Activated CD8-positive, alpha-beta memory T cell treated with anti-CD3 and anti-CD28 coated beads, Interleukin-2, amount 50 U/mL, for 24 hours (primary cell): ENCODE results near the gene RER1.
A peak's percentile ranks its signal among the peaks of the same experiment; 100 is the strongest.

Experiments used
- DNase-seq: peaks from one replicate; pipeline ENCODE4 v3.0.0-alpha.2; 2020; ENCODE audit errors: extremely low read depth

The RER1 gene

DNA sequence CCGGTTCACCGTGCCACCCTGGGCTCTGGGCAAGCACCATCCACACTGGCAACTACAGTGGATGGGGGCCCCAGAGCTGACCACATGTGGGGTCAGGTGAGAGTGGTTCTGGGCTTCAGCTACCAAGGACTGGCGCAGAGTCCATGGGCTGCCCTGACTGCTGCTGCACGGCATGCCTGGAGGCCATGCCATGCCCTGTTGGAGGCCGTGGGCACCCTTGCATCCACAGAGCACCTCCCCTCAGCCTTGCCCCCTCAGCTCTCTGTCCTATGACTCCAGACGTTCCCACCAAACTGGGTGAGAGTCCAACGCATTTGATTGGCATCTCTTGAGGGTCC lies 15.7 kb upstream of the RER1 start:
- no peak for DNase-seq

DNA sequence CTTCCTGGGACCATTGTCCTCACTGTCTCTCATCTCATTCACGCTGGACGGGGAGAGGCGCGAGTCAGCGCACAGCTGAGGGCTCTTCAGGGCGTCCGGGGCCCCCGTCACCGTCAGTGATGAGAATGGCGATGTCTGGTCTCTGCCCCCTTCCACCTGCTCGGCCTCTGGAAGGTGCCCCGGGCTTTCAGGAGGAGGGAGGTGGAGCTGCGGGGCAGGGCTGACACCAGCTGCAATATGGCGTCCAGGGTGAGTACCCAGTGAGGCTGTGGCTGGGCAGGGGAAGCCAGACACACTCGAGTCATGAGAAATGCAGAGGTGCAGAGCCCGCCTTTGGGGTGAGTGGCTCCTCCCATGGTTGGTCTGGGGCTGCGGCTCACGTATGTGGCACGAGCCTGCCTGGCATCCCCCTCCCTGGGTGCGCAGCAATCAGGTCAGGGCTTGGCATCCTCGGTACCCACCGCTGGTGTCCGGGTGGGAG lies 15.3 kb upstream of the RER1 start:
- no peak for DNase-seq

DNA sequence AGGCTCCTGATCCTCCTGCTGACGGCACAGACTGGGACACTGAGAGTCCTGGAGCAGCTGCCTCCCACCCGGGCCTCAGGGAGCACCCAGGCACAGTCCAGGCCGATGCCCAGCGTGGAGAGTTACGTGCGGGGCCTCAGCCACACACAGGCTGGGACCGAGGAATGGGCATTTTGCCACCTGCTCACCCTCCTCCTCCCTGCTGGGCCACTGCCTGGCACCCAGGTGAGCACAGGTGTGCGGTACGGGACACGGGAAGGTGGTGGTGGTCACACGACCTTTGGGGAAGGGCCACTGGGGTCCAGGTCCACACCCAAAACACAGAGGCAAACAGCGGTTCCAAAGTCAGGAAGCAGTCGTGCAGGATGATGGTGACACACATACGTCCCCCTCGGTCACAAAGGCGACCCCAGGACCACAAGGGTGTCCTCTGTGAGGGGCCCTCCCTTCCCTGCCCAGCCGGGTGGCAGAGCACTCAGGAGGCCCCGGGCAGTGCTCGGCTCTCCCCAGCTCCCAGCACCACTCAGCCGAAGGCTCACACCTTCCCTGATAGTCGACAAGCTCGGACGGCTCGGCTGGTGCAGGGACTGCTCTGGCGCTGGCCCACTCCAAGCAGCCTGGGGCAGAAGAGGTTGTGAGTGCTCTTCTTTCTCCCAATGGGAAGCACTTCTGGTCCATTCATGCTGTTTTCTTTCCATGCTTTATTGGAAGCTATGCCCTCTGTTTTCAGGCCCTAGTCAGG lies 14.5 kb upstream of the RER1 start:
- DNase-seq: no peak

DNA sequence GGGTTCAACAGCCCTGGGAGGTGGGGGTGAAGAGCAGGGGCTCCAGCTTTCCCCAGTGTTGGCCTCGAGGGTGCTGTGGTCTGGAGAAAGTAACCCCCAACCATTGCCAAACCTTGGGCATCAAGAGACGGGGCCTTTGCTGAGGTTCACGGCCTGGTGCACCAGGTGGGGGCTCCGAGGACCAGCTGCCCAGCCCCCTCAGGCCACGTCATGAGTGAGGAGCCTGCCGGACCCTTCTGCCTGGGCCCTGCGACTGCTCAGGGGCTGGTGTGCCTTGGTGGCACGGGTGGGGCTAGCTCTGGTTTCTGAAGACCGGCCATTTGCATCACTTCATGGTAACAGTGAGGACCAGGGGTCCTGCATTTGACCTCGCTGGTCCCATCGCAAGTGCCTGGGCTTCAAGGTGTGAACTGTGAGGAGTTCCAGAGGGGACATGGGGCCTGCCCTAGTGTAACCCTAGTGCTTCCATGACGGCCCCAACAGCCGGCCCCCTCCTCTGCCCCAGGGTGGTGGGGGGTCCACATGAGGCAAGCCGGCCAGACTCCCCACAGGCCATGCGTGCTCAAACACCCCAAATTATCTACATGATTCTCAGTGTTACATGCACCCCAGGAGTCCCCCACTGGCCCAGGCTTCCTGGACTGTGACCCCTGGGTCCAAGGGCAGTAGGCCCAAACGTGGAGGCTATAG lies 13.7 kb upstream of the RER1 start:
- DNase-seq: no peak

DNA sequence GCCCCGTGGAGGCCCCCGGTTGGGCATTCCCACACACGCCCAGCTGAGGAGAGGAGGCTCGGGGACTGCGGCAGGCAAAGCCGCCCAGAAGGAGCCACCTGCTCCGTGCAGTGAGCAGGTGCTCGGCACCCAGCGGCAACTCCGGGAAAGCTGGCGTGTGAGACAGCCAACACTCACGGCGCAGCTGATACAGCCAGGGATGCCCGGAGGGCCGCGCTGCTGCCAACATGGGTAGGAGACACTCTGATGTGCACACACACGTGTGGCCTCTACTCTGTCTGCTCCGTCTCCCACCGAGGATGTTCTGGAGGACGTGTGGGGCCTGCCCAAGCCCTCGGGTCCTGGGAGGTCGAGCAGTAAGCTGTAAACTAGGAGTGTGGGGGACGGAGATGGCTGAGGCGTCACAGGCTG lies 13.2 kb upstream of the RER1 start:
- DNase-seq: no peak

DNA sequence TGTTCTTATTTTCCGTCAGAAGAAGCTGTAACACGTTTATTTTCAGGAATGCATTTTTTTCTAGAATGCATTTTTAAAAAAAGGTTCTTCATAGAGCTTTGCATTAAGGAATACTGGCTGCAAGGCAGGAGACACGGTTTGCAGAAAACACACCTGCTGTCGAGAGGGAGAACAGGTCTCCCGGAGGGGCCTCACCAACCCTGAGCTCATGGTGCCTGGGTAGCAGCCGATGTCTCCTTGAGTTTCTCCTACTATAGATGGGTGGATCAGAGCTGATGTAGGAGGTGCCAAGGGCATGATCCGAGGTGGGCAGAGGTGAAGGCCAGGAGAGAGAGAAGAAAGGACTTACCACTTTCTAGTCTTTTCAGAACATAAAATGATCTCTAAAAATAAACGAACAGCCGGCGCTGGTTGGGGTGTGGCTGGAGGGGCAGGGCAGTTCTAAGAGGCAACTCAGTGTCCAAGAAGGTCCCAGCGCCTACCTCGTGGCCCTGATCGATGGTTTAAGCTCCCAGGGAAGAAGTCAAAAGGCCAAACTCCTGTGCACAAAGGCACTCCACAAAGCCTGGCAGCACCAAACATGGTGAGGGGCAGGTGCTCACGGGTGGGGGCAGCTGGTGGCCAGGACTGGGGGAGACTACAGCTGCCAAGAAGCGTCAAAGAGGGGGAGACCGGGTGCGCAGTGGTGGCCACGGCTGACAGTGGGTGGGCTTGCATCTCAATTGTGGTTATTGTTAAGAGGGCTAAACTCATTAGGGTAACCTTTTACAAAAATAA lies 12.5 kb upstream of the RER1 start:
- no peak for DNase-seq

DNA sequence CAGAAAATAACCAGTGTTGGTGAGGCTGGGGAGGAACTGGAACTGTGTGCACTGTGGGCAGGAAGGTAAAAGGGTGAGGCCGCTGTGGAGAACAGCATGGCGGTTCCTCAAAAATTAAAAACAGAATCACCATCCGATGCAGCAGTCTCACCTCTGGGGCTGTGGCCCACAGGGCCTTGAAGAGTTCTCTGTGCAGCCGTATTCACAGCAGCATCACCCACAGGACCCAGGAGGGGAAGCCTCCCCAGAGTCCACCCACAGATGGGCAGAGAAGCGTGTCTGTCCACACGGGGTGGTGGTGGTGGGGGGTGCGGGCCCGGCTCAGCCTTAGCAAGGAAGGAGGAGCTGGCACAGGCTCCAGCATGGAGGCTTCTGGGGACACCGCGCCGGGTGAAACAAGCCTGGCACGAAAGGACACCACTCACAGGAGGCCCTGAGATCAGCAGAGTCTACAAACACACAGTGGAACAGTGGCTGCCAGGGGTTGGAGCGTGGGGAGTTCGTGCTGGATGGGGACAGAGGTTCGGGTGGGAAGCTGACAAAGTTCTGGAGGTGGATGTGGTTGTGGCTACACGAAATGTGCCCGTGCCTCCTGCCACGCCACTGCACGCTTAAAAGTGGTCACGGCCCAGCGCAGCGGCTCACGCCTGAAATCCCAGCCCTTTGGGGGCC lies 11.8 kb upstream of the RER1 start:
- no peak for DNase-seq

DNA sequence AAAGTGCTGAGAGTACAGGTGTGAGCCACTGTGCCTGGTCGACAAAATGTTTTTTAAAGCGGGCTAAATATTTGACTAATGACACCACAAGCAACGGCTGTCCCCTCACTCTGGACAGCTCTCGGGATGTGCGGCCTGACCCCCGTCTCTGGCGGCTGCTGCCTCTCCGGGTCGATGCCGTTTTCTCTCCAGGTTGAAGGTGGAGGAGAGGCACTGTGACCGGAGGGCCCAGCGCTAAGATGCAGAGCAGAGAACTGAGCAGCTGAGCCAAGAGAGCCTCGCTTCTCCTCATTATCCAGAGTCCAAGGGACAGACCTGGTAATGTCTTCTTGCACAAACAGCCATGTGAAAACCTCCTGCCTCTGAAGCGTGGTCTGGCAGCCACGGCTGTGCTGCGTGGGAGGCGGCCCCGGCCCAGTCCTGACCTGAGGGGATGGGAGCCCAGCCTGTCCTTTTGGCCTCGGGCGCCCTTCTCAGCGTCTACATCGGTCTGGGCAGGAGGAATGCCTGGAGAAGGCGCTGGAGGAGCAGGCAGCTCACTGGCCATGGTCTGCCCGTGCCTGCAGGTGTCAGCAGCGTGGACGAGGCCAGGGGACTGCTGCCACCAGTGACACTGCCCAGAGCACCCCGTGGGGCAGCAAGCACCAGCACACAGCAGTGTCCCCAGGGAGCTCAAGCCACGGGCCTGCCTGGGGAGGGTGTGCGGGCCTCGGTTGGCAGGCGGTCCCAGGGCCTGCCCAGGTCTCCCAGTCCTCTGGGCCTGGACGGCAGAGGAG lies 10.6 kb upstream of the RER1 start:
- DNase-seq: no peak

DNA sequence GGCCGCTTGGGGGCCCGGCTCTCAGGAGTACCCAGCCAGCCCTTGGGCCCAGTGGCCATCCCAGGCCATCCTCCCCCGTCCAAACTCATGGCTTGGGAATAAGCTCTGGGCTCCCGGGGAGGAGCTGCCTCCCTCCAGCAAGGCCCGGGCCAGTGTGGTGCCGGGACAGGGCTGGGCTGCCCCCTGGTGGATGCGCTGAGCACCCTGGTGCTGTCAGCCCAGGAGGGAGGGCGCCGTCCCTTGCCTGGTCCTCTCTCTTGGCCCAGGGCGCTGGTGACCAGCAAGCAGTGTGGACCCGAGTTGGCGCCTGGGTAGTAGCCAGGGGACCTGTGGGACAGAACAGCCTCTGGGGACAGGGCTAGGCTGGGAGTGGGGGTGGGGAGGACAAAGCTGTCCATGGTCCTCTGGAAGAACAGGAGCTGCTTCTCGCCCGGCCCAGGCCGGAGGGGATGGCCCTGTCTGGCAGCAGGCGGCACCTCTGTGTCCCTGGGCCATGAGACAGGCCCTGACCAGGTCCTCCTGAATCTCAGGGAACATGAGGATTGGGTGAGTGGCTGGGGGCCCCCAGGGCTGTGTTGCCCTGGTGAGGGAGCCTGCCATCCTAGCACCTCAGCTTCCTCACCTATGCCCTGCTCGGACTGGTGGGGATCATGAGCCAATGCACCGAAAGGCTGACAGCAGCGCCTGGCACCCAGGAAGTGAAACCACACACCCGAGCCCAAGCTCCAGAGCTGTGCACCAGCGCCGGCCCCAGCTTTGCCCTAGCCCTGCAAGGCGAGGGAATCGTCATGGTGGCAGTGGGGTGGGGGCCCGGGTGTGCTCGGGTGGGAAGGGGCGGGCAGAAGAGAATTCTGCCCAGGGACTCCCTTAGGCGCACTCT lies 9.7 kb upstream of the RER1 start:
- peak; percentile 28 for DNase-seq

DNA sequence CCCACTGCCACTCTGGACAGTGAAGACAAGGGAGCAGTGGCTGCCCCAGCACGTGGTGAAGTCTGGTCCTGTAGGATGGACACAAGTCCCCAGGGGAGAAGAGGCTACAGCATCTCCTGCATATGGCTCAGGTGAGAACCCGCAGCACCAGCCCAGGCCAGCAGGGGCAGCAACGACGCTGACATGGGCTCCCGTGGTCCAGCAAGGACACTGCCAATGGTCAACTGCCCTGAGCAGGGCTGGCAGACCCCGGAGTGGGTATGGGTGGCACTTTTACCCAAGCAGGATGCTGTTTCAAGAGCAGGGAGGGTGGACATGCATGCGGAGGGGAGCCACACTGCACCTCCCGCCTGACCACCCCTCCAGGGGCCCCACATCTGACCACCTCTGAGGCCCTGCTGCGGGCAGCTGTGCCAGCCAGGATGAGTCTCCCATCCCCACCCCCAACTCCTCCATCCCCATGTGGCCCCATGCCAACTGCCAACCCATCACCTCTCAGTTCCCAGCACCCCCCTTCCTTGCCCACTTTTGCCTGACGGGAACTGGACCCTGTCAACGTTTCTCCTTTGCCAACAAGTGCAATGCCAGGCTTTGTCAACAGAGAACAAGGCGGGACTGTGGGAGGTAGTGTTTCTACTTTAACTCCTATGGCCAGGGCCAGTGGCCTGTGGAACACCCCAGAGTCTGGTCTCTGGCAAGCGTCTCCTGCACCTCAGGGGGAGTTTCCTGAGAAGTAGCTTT lies 8.8 kb upstream of the RER1 start:
- no peak for DNase-seq

DNA sequence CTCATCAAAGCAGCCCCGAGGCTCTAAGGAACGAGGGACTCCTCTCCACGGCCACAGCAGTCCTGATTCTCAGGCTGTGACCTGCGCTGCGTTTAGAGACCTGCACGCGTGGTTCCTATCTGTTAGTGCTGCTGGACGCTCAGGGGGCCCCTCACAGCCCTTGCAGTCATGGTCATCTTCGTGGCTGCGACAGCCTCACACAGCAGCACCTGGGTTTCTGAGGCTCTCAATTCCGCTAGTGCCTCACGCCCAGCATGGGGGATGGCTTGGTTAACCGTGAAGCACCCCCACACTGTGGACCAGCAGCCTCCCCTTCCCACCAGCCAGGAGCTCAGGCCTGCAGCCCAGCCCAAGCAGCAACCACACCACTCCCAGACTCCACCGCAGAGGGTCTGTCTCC lies 8.1 kb upstream of the RER1 start:
- no peak for DNase-seq

DNA sequence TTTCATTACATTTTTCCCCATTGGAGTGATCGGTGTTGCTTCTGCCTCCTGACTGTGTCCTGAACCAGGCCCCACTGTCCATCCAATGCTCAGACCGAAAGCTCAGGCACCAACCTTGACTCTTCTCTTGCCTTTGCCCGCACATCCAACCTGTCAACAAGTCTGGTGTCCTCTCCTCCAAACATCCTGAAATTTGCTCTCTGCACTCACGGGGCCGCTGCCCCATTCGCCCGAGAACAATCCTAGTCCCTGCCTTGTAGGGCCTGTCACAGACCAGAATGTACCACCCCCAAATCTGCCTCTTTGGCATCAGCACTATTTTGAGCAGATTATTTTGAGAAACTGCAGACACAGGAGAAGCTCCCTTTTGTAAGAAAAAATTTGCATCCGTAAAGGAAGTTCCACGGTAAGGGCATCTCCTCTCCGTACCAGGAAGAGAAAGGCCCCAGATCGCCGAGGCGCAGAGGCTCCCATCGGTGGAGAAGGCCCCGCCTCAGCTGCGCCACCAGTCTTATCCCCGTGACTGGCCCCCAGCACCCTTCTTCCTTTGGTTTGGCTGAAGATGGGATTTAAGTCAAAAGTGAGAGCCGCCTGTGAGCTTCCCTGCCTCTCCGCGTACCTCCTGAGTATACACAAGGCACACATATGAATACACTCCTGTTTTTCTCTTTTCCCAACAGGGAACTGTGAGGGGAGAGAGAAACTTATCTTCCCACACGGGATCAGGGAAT lies 7.3 kb upstream of the RER1 start:
- no peak for DNase-seq

DNA sequence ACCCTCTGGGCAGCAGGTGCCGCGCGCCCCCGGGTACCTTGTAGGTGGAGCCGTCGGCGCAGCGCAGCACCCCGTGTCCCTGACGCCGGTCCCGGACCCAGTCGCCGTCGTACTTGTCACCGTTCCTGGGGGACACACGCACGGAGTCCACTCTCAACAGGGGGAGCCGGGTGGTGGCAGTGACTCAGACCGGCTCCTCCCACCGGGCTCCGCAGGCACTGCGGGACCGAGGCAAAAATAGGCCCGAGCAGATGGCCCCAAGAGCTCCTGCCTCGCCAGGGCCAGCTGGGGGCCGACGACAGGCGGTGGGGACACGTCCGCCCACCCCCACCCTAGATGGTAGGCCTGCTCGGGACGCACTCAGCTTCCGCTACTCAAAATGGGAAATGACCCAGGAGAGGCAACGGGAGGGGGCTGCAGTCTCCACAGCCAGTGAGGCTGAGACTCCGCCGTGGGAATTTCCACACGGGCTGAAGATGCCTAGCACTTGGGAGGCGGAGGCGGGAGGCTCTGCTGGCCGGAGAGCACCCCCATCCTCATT lies 6.6 kb upstream of the RER1 start:
- DNase-seq: no peak

DNA sequence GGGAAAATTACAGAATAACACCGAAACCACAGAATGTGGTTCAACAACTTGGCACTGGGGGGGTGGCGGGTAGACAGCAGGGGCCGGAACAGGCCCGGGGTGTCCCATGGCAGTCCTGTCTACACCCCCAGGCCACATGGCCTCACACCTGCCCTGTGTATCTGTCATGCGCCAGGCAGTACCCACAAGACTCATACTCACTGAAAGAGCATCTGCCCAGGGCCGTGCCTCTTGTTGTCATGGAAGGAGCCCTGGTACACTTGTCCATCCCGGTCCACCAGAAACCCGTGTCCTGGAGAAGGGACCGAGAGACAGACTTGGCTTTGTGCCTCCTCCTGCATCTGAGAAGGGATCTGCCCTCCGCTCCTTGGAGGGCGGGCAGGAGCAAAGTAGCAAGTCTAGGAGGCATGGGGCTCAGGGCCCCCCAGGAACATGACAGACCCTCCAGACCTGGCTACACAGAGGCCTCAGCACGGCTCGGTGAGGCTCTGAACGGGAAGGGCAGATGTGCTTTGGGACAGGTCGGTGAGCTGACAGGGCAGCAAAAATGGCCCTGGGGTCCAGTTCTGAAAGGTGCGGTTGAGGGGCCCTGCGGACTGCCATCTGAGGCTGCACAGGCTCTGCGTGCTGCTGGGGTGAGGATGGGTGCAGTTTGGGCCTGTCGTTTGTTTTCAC lies 5.9 kb upstream of the RER1 start:
- no peak for DNase-seq

DNA sequence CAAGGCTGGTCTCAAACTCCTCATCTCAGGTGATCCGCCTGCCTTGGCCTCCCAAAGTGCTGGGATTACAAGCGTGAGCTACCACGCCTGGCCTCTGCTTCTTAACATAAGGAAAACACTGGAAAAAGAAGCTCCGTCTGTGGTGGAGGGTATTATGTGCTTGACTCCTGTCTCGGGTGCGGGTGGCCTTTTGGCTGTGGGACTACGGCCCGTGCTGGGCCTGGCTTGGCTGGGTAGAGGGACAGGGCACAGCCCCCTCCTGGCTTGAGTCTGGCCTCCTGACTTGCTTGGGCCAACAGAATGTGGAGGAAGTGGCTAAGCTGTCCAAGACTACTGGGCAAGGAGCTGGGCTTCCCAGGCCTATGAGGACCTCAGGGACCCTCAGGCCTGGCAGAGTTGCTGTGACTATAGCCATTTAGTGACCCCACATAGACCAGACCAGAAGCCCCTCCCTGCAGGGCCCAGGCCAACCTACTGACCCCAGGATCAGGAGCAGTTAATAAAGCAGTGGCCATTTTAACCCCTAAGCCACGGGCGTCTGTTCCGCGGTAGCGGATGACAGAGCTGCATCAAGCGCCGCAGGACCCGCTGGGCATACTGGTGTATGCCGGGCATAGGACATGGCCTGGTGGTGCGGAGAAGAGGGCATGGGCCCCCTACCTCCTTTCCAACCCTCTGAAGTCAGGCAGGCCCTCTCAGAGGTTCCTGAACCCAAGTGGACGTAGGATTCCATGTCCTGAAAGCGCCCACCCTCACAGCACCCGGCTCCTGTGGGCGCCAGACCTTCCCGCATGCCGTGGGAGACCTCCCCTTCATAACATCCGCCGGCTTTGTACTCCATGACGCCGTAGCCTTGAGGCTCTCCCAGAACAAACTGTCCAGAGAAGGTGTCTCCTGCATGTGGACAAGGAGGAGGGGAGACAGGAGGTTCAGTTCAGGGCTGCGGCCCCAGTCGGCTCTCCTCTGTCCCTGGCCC lies 4.7 kb upstream of the RER1 start:
- DNase-seq: no peak

DNA sequence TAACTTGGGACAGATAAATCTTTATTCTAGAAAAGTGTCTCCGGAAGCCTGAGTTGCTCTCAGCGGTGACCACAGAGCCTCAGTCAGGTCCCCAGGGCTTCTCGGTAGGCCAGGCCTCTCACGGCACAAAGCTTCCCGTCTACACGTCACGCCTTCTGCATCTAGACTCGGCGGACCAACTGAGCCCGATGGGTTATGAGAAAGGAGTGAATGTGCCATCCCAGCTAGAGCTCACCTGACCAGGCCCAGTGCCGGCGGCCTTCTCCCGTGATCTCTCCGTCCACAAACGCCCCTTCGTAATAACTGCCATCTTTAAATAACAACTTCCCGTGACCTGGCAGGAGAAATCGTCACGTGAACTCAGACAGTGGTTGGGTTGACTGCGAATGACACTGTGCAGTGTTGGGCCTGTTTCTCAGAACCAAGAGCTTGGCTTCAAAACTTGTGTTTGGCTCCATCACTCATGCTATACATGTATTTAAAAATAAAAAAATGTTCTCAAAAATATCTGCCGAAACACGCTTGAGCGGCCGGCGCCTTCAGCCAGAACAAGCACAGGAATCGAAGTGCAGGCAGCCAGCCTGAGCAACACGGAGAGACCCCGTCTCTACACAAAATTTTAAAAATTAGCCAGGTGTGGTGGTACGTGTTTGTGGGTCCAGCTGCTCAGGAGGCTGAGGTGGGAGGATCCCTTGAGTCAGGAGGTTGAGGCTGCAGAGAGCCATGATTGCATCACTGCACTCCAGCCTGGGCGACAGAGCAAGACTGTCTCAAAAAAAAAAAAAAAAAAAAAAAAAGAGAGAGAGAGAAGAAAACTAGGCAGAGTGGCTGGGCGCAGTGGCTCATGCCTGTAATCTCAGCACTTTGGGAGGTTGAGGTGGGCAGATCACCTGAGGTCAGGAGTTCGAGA lies 3.4 kb upstream of the RER1 start:
- no peak for DNase-seq
